ENCODE results near the gene CXorf58.
"Not testable (repeated sequence)": the region's sequence is repeated elsewhere in the genome, so short reads cannot be mapped to it uniquely, and the experiment has no call there.

CXorf58 gene, protein sequence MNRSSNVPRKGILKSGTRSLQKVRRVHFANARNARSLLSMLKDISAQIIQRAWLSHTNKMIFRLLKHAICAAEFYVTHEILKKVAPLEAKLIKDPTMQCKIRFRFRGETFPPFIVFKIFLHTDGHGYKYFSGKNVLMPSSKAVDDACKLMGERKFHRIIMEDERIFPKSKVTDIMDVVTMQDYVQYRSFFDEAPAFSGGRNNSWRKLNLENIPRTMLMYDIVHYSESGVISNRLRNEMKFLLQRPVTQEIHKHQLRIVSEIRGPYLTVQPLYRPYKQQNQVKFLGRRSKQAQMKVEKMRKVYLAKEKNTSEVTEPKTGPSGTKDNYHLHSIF

DNA sequence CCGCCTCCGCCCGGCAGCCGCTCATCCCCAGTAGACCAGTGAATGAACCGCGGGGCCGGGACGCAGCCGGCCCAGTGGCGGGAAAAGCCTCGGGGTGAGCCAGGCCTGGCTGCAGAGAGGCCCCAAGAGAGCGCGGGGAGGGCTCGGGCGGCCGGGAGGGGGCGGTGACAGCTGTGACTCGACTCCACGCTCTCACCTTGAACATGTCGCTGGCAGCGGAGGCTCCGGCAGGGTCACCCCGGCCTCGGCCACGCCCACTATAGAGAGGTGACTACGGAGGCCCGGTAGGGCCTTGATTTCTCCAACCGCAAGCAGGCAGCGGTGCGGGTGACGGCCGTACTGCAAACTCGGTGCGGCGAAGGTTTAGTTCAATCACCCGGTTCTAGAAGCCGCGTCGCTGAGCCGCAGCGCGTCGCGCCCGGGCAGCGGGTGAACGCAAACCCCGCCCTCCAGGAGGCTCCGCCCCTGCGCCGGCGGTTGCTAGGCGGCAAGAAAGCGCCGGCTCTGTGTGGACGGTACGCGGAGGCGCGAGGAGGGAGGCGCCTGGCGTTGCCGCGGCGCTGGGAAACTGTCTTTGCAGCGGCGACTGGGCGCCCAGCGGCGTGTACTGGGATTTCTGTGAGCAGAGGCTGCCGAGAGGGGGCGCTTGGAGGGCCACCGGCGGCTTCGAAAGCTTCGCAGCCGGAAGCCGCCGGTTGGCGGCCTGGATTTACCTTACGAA, at the start of gene CXorf58, which contains the start of gene APOO:
Gene CXorf58, plus strand, starts transcription at position 509 of the 721 bp plus-strand sequence. CDS start 2,297 bp downstream, outside the sequence.
Gene APOO, minus strand, starts transcription at position 441 of the 721 bp plus-strand sequence. Its CDS starts 236 bp downstream, at position 205.
- DNase-seq = peak; percentile 86 to 87

DNA sequence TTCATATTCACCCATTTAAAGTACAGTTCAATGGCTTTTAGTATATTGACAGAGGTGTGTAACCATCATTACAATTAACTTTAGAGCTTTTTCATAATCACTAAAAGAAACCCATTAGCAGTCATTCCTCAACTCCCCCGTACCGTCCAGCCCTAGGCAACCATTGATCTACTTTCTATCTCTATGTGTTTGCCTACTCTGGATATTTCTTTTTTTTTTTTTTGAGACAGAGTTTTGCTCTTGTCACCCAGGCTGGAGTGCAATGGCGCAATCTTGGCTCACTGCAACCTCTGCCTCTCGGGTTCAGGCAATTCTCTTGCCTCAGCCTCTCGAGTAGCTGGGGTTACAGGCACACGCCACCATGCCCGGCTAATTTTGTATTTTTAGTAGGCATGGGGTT, 48.6 kb upstream of the CXorf58 start:
- not testable (repeated sequence) for DNase-seq

DNA sequence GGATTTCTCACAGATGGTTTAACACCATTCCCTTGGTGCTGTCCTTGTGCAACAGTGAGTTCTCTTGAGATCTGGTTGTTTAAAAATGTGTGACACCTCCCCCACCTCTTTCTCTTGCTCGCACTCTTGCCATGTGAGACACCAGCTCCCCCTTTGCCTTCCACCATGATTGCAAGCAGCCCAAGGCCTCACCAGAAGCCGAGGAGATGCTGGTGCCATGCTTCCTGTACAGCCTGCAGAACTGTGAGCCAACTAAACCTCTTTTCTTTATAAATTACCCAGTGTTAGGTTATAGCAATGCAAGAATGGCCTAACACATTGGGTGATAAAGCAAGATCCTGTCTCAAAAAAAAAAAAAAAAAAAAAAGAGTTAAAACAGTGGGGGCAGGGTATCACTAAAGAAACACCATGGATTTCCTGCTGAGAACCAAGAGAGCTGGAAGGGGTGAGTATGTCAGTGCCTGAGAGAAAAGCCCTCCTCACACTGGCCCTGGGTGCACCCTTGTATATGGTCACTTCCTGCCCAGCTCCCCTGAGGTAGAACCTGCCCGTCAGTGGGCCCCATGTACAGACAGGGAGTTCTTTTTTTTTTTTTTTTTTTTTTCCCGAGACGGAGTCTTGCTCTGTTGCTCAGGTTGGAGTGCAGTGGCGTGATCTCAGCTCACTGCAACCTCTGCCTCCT, 46.5 kb upstream of the CXorf58 start:
- no peak for DNase-seq

DNA sequence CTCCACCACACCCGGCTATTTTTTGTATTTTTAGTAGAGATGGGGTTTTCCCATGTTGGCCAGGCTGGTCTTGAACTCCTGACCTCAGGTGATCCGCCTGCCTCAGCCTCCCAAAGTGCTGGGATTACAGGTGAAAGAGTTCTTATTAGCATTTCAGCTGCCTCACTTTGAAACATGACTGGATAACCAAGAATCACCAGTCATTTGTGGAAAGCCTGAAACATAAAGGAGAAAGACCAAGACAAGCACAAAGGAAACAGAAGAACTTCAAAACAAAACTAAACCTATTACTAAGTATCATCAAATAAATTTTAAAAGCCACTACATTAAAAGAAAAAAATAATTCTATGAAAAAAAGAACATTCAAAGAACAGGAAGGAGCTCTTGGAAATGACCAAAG, 45.9 kb upstream of the CXorf58 start:
- not testable (repeated sequence) for DNase-seq

DNA sequence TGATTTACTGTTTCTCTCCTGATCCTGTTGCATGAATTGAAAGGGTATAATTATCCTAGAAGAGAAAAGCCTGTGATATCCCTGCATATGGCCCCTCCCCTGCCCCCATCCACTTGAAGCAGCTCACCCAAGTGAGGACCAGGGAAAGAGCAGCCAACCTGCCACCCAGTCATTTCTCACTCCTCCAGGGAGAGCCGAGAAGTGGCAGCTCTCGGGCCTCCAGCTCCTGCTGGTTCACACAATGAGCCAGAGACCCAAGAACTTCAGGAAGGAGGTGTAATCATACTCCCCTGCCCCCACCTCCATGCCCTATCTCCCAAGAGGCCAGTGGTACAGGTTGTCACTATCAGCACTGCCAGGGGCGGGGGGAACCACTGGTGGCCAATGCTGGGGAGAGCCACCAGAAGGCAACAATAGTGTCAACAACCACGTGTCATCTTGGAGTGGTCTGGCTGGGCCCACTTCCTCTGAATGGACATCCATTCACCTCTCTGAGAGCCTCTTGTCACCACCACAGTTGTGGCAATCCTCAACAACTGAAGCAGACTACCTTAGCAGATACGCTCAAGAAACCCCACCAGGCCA, 43.0 kb upstream of the CXorf58 start:
- no peak for DNase-seq

DNA sequence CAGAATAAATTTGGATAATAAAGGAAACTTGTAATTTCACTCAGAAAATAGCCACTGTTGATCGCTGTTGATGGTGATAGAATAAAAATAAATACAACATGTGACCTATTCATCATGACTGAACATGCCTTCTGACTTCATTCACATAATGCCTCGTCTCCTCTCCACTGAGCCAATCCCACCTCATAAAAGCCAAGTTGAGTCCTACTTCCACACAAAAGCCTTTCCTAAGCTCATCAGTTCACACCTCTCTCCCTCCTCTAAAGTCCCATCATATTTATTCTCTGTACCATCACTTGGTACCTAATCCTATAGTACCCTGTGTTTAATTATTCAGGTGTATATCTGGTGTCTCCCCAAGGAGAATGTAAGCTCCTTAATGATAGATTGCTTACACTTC, 37.8 kb upstream of the CXorf58 start:
- DNase-seq = no peak

DNA sequence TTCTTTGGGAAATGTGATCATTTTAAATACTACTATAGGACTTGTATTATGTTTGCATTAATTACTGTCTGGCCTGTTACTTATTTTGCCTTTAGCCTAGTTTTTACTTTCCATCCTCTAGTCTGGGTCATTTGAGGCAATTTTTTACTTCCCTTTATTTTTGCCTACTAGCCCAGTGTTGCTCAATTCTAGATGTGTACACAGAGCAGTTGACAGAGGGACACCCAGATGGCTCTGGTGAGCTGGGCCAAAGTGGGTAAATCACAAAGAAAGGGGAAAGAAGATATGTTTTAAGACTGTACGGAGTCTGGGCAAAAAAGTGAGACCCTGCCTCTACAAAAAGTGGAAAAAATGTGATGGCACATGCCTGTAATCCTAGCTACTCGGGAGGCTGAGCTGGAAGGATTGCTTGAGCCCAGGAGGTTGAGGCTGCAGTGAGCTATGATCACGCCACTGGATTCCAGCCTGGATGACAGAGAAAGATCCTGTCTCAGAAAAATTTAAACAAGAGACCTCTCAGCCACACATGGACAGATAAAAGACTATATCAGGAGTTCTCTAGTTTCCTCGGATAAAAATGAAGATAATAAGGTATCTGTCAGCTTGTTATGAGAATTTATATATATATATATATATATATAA, 35.8 kb upstream of the CXorf58 start:
- peak; percentile 74 to 81 for DNase-seq

DNA sequence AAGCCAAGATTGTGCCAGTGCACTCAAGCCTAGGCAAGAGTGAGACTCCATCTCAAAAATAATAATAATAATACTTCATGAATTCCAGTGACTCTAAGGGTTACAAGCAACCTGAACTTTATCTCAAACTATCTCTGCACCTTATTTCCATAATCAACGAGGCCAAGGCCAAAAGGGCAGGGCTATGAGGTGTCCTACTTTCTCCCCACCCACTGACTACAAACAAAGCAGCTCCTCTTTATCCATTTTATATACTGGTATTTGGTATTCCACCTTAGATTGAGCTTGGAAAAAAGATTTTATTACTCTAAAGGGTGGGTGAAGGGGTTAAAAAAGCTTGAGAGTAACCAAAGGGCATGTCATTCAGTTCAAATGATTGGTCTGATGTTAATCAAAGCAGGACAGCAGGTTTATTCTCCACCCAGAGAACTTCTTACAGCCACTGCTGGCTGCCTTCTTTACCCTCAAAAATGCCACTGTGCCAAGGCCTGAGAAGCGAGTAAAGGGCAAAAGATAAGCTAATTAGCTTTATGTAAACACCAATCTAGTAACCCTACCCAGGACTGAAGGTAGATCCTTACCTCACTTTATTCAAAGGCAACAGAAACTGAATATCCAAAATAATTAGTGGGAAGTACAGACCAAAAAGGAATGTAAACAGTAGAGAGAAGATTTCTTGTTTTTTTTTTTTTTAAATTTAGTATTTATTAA, 28.3 kb upstream of the CXorf58 start:
- no peak for DNase-seq

DNA sequence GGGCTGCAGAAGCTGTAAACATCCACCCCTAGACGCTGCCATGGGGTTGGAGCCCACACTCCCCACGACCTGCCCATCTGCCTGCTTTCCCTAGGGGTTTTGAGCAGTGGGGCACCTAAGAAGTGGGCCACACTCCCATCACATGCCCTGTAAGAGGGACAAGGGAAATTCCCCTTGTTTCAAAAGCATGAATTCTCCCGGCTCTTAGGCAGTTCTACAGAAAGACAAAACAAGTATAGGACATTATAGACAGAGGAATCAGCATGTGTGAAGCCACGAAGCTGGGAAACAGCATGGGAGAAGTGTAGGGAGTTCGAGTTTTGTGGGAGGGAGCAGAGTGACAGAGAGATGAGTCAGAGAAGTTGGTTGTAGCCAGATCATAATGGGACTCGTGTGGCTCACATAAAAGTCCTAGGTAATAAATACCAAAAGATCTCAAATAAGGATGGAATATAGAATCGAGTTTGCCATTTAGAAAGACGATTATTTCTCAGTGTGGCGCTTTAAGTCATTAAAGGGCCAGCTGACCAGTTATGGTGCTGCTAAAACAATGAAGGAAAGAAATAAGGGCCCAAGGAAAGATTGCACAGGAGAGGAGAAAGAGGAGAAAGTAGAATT, 24.0 kb upstream of the CXorf58 start:
- DNase-seq = peak; percentile 62 to 94

DNA sequence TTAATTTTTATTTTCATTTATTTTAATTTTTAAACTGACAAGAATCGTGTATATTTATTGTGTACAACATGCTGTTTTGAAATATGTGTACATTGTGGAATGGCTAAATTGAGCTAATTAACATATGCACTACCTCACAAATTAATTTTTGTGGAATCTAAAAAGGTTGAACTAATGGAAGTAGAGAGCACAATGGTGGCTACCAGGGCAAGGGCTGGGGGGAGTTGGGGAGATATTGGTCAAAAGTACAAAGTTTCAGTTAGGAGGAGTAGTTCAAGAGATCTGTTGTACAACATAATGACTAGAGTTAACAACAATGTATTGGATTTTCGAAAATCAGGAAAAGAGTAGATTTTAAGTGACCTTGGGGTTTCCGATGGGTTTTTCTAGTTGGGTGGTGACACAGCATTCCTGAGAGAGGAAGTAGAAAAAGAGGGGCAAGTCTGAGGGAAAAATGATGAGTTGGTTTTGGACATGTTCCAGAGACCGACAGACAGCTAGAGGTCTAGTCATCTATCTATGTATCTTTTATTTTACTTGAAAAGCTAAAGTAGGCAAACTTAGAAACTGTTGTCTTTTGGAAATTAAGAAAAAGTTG, 23.3 kb upstream of the CXorf58 start:
- DNase-seq = peak; percentile 79 to 90

DNA sequence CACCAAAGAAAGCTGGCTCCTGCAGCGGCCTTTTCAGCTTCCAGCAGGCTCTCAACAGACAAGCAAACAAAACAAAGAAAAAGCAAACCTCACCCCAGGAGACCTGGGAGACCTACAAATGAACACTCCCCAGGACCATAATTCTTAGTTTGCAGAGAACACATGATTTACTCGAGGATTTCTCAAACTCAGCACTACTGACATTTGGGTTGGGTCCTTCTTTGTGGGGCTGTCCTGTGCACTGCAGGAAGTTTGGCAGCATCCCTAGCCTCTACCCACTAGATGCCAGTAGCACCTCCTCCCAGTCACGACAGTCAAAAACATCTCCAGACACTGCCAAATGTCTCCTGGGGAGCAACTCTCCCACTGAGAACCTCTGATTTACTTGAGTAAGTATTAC, 22.0 kb upstream of the CXorf58 start:
- no peak for DNase-seq

DNA sequence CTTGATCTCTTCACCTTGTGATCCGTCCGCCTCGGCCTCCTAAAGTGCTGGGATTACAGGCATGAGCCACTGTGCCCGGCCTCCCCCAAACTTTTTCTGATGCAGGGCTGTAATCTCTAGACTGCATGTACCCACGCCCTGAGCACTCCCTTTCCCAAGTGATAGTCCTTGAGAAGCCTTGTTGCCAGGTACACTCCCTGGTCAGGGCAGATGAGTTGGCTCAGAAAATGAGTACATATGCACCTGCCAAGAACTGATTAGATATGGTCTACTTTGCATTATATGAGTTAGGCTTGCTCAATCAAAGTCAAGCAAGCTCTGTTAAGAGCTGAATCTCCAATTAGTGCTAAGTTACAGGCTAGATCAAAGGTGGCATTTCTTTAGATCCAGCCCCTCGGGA, 20.4 kb upstream of the CXorf58 start:
- no peak for DNase-seq

DNA sequence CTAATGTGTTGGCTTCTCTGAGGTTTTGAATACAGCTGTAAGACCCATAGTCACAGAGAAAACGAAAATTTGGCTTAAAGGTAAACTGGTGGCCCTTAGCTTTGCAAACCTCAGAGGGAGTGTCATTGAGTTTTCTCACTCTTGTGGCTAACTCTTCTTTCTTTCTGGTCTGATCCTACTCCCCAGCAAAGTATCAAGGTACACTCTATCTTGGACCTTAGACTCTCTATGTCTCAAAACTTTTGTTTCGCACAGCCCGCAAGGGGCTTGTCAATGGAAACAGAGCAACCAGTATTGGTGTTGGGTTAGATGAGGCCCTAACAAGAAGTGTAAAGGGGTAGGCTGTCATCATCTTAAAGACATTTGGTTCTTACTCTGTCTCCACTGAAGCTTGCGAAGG, 19.9 kb upstream of the CXorf58 start:
- no peak for DNase-seq

DNA sequence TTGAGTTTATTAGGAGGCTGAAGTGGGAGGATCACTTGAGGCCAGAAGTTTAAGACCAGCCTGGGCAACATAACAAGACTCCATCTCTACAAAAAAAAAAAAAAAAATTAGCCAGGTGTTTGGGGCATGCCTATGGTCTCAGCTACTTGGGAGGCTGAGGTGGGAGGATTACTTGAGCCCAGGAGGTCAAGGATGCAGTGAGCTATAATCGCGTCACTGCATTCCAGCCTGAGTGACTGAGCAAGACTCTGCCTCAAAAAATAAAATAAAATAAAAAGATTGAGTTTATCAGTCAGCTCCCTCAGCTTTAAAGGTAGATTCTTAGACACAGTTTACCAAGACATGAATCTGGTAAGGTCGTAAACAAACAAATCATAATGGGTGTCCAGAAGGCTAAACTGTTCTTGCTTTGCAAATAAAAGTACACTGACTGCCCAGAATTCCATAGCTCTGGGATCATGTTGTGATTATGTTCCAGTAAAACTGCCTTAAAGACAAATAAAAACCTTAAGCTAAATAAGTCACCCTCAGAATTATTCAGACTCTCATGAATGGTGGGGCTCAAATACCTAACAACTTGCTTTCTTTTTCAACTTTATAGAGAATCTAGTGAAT, 18.8 kb upstream of the CXorf58 start:
- DNase-seq = no peak

DNA sequence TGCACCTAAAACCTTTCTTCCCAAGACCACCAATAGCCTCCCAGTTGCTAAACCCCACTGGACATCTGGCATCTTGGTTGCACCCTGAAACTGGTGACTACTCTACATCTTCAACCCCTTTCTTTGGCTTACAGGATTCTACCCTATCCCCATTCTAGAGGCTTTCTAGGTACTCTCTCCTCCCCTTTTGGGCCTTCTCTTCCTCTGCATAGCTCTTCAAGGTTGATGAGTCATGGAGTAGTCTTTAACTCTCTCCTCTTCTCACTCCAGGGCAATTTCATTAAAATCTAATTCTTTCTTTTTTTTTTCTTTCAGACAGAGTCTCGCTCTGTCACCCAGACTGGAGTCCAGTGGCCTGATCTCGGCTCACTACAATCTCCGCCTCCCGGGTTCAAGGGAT, 16.9 kb upstream of the CXorf58 start:
- DNase-seq = no peak

DNA sequence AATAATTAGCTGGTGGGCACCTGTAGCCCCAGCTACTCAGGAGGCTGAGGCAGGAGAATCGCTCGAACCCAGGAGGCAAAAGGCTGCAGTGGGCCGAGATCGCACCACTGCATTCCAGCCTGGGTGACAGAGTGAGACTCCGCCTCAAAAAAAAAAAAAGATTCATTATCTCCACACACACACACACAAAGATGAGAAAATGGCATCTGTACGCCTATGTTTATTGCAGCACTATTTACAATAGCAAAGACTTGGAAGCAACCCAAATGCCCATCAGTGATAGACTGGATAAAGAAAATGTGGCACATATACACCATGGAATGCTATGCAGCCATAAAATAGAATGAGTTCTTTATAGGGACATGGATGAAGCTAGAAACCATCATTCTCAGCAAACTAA, 12.8 kb upstream of the CXorf58 start:
- not testable (repeated sequence) for DNase-seq

DNA sequence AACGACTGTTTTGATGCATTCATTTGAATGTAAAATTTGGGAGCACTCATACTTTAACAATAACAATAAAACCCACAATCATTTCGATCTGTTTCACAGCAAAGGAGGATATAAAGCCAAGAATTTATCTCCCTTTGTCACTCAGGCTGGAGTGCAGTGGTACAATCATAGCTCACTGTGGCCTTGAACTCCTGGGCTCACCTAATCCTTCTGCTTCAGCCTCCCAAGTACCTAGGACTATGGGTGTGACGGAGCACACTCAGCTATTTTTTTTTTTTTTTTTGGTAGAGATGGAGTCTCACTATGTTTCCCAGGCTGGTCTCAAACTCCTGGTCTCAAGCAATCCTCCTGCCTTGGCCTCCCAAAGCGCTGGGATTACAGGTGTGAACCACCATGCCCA, 11.3 kb upstream of the CXorf58 start:
- not testable (repeated sequence) for DNase-seq

DNA sequence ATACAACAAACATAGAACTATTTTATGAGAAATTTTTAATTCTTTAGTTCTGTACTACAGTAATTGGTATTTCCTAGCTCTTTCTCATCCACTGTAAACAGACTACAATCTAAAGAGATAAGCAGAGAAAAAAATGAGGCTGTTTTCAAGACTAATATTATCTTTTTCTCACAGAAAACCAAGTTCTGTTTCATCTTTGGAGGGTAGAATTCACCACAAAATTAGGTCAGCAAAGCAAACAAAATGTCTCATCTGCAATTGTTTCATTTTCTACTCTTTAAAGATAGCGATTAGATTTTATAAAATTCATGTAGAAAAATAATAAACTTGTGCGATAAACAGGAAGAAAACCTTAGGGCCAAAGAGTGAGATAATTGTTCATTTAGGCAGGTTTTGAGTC, 10.8 kb upstream of the CXorf58 start:
- DNase-seq = no peak

DNA sequence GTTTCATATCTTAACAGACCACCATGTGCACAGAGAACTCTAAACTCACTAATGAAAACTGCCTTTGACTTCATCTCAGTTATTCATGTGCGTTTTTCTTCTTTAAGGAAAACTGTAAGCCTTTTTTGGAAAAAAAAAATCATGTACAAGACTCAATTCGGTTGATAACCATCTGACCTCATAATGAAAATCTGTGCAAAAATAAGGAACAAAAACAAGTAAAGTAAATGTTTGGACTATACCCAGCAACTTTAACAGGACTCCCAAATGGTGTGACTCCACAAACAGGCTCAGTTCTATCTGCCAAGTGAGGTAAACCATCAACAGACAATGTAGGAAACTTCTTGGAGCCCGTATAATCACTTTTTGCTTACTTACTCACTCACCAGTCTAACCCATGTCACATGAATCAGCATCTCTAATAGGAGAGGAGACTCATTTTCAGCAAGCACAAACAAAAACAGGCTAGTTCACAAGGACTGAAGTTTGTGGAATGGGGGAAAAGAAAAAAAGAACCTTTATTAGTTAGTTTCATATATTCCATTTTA, 9.3 kb upstream of the CXorf58 start:
- DNase-seq = peak in 1 of 2 donors; percentile 51

DNA sequence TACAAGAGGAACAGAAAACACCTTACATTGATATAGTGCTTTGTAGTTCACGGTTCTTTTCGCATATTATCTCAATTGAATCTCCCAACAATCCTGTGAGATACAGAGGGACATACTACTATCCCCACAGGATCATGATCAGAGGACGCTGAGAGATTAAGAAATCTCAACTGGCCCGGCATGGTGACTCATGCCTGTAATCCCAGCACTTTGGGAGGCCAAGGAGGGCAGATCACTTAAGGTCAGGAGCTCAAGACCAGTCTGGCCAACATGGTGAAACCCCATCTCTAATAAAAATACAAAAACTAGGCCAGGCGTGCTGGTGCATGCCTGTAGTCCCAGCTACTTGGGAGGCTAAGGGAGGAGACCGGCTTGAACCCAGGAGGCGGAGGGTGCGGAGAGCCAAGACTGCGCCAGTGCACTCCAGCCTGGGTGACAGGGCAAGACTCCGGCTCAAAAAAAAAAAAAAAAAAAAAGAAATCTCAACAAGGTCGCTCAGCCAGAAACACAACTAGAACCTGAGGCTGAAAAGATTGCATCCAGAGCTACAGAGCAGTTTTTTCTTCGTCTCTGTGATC, 7.5 kb upstream of the CXorf58 start:
- peak; percentile 47 to 77 for DNase-seq
